ENCODE results near the gene MYO5C. TPM values are rescaled to one million over a fixed set of nuclear protein-coding genes. Genes with fewer than 3 reads are reported as not detected.
A peak's percentile ranks its signal among the peaks of the same experiment; 100 is the strongest.

The MYO5C gene
- total and polyA plus RNA-seq, 2 of the 4 experiments (the other 2 are of a cell fraction), result under 0.01 to 0.03 TPM

DNA sequence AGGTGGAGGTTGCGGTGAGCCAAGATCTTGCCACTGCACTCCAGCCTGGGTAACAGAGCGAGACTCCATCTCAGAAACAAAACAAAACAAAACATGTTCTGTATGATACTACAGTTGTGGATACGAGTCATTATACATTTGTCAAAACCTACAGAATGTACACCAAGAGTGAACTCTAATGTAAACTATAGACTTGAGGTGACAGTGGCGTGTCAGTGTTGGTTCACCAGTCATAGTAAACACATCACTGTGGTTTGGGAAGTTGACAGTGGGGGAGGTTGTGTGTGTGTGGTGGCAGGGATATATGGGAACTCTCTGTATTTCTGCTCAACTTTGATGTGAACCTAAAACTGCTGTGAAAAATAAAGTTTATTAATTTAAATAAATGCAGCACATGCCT, 71.4 kb downstream of the MYO5C start:
- no peak overlapping the region for H3K4ac ChIP-seq (ENCODE audit: low read depth, low read length)
- H2BK120ac ChIP-seq (ENCODE audit: low read depth, low read length), result no peak overlapping the region
- no peaks in the 10 kb centered on the region for H3K79me1 ChIP-seq (ENCODE audit: low read depth in 1 of 2, low read length in 2 of 2)
- peaks cover 1% of the 10 kb centered on the region; the same call in 1 of the 2 replicates for H3K4me1 ChIP-seq (ENCODE audit: control insufficient read depth, insufficient read depth, low read length)
- no TSS peak for BruUV-seq (replicated peaks)
- TF ChIP-seq POLR2A (IDR thresholded peaks at IDR 0.05; ENCODE audit: low read depth, low read length), result no peak
- TF ChIP-seq, protein P1, sequence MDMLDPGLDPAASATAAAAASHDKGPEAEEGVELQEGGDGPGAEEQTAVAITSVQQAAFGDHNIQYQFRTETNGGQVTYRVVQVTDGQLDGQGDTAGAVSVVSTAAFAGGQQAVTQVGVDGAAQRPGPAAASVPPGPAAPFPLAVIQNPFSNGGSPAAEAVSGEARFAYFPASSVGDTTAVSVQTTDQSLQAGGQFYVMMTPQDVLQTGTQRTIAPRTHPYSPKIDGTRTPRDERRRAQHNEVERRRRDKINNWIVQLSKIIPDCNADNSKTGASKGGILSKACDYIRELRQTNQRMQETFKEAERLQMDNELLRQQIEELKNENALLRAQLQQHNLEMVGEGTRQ (IDR thresholded peaks at IDR 0.05; ENCODE audit: low read depth, low read length), result no peak
- TF ChIP-seq RAD21 (IDR thresholded peaks at IDR 0.05; ENCODE audit: low read length), result no peak
- no peak for TF ChIP-seq RFX5 (IDR thresholded peaks at IDR 0.05; ENCODE audit: low read depth, low read length)
- TF ChIP-seq, protein P2, sequence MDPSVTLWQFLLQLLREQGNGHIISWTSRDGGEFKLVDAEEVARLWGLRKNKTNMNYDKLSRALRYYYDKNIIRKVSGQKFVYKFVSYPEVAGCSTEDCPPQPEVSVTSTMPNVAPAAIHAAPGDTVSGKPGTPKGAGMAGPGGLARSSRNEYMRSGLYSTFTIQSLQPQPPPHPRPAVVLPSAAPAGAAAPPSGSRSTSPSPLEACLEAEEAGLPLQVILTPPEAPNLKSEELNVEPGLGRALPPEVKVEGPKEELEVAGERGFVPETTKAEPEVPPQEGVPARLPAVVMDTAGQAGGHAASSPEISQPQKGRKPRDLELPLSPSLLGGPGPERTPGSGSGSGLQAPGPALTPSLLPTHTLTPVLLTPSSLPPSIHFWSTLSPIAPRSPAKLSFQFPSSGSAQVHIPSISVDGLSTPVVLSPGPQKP (IDR thresholded peaks at IDR 0.05; ENCODE audit: borderline replicate concordance, low read depth, low read length), result no peak
- TF ChIP-seq, protein P3, sequence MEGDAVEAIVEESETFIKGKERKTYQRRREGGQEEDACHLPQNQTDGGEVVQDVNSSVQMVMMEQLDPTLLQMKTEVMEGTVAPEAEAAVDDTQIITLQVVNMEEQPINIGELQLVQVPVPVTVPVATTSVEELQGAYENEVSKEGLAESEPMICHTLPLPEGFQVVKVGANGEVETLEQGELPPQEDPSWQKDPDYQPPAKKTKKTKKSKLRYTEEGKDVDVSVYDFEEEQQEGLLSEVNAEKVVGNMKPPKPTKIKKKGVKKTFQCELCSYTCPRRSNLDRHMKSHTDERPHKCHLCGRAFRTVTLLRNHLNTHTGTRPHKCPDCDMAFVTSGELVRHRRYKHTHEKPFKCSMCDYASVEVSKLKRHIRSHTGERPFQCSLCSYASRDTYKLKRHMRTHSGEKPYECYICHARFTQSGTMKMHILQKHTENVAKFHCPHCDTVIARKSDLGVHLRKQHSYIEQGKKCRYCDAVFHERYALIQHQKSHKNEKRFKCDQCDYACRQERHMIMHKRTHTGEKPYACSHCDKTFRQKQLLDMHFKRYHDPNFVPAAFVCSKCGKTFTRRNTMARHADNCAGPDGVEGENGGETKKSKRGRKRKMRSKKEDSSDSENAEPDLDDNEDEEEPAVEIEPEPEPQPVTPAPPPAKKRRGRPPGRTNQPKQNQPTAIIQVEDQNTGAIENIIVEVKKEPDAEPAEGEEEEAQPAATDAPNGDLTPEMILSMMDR (conservative IDR thresholded peaks at IDR 0.05; ENCODE audit: low read depth, low read length), result no peak
- TF ChIP-seq RCOR1 (IDR thresholded peaks at IDR 0.05; ENCODE audit: insufficient replicate concordance, low read length), result no peak
- no peak for TF ChIP-seq CHD1 (IDR thresholded peaks at IDR 0.05; ENCODE audit: low read depth, low read length)
- no peak for TF ChIP-seq SMC3 (IDR thresholded peaks at IDR 0.05; ENCODE audit: low read depth, low read length)
- TF ChIP-seq MAZ (IDR thresholded peaks at IDR 0.05; ENCODE audit: borderline replicate concordance, low read depth, low read length), result no peak
- no peak for TF ChIP-seq MAFK (IDR thresholded peaks at IDR 0.05; ENCODE audit: low read depth, low read length)
- no peak for TF ChIP-seq BHLHE40 (IDR thresholded peaks at IDR 0.05; ENCODE audit: low read depth, low read length)
- TF ChIP-seq FOS (IDR thresholded peaks at IDR 0.05; ENCODE audit: low read depth, low read length), result no peak
- H3K36me3 ChIP-seq (ENCODE audit: control insufficient read depth, insufficient read depth, low read length), result no peaks in the 10 kb centered on the region
- DNase-seq (peak; percentile 22), ATAC-seq (ENCODE audit: low read depth) (no peak)
- H2AFZ ChIP-seq (replicated peaks; ENCODE audit: low read length, poor library complexity), result no peak overlapping the region
- no peaks in the 10 kb centered on the region for H3K9me1 ChIP-seq (ENCODE audit: insufficient read depth, low read length)
- no peak overlapping the region for H3K9ac ChIP-seq (ENCODE audit: low read depth, low read length)
- no peak overlapping the region for H3K4me2 ChIP-seq (ENCODE audit: low read depth, low read length)
- no peak overlapping the region for H2AK9ac ChIP-seq (replicated peaks; ENCODE audit: low read depth, low read length, poor library complexity)
- H4K8ac ChIP-seq (ENCODE audit: low read depth in 2 of 2, low read length in 2 of 2), result no peak overlapping the region
- no peak overlapping the region for H3K4me3 ChIP-seq (ENCODE audit: insufficient read depth, low read depth, low read length)
- H2AK5ac ChIP-seq (ENCODE audit: low read depth, low read length), result no peak overlapping the region
- intact Hi-C loops (cut with micrococcal nuclease) (loop anchor here (10.0 kb wide), 1 partner anchor 439 kb away; no protein-coding TSS in a partner anchor), in situ Hi-C loops (cut with MboI; ENCODE audit: low sequenced_read_pairs) (no loop called here), dilution Hi-C loops (cut with HindIII; ENCODE audit: low sequenced_read_pairs, unreplicated experiment) (no loop called here)
- no peak overlapping the region for H3K14ac ChIP-seq (replicated peaks; ENCODE audit: low read depth, low read length)
- POLR2A ChIA-PET (ENCODE audit: unreplicated experiment), result no interaction called here
- no peak overlapping the region for H2BK5ac ChIP-seq (ENCODE audit: low read depth, low read length, poor library complexity, severe bottlenecking)
- no peak overlapping the region for H4K5ac ChIP-seq (ENCODE audit: low read depth, low read length)
- no peaks in the 10 kb centered on the region for H3K9me3 ChIP-seq (ENCODE audit: control insufficient read depth, insufficient read depth, low read length)
- H2BK20ac ChIP-seq (ENCODE audit: low read depth, low read length), result no peak overlapping the region
- H3K23ac ChIP-seq (ENCODE audit: low read depth, low read length), result no peak overlapping the region
- peaks cover 21% of the 10 kb centered on the region for H3K27me3 ChIP-seq (ENCODE audit: control insufficient read depth, insufficient read depth, low read length)
- no peak overlapping the region for H2BK15ac ChIP-seq (ENCODE audit: low read depth, low read length)
- H4K20me1 ChIP-seq (ENCODE audit: insufficient read depth, low read length), result no peaks in the 10 kb centered on the region
- no CpG with 5 or more reads among the region's 4 CpGs for WGBS, 2 experiments (ENCODE audit: extremely low coverage in 2 of 2, insufficient read length in 1 of 2)
- no peak overlapping the region for H3K27ac ChIP-seq (ENCODE audit: insufficient read depth, low read length)
- CTCF ChIA-PET, result interaction anchor here (1.4 kb wide), 1 partner anchor 15 kb away, joined by 3 read pairs; no protein-coding TSS in a partner anchor
- H3K18ac ChIP-seq (ENCODE audit: low read depth, low read length), result no peak overlapping the region
- no peak overlapping the region for H3K56ac ChIP-seq (ENCODE audit: extremely low read depth, insufficient read depth, low read length)
- H4K91ac ChIP-seq (ENCODE audit: insufficient read depth, low read depth, low read length), result no peak overlapping the region
